Spinal cord (tissue), 10 donors: ENCODE measurements around the gene EIF4A3. TPM values are rescaled to one million over a fixed set of nuclear protein-coding genes. Genes with fewer than 3 reads are reported as not detected.
A peak's percentile ranks its signal among the peaks of the same experiment; 100 is the strongest.

ENCODE experiments used
- DNase-seq, 6 donors: peaks; one replicate each; pipeline versions ENCODE4 v3.0.0 to v3.0.0-alpha.2; 2013 to 2015; ENCODE audit warnings: low spot score in 6 of 6, low read depth in 4 of 6
- H3K27ac ChIP-seq: one replicate; pipeline ENCODE4 v1.5.1; 2013; ENCODE audit warnings: low read depth, low read length, control low read depth
- H3K27me3 ChIP-seq: one replicate; pipeline ENCODE4 v1.6.1; 2013; ENCODE audit warnings: low read length; ENCODE audit not compliant: control insufficient read depth, insufficient read depth
- H3K36me3 ChIP-seq: one replicate; pipeline ENCODE4 v1.6.1; 2013; ENCODE audit warnings: low read length; ENCODE audit not compliant: control insufficient read depth, insufficient read depth
- H3K4me1 ChIP-seq: one replicate; pipeline ENCODE4 v1.6.1; 2013; ENCODE audit warnings: low read length; ENCODE audit not compliant: control insufficient read depth, insufficient read depth
- H3K4me3 ChIP-seq: one replicate; pipeline ENCODE4 v1.5.1; 2013; ENCODE audit warnings: low read depth, low read length, control low read depth
- H3K9me3 ChIP-seq: one replicate; pipeline ENCODE4 v1.6.1; 2013; ENCODE audit warnings: low read length; ENCODE audit not compliant: control insufficient read depth, insufficient read depth
- WGBS: methylation state at CpG from one replicate; pipeline ENCODE4 v1.1.5; 2013; ENCODE audit warnings: missing lambda C conversion rate; ENCODE audit not compliant: insufficient coverage; 5-methylcytosine and 5-hydroxymethylcytosine counted together
- polyA plus RNA-seq, 2 donors: library from polyadenylated mRNA; unstranded; fragments of 120-200 nt; gene quantifications; one replicate each; pipeline ENCODE4 v1.2.1, GENCODE V29; 2013; ENCODE audit not compliant: insufficient read length in 2 of 2
- total RNA-seq, 2 donors: library from RNA; depleted of rRNA in 1 of 2; stranded (reverse); fragments of 120-200 nt in 1 of 2; fragments of >200 nt in 1 of 2; gene quantifications; one replicate each; pipeline versions ENCODE4 v1.2.3 to v1.2.4, GENCODE V29; 2013 to 2014
- donor health status: healthy.

The EIF4A3 gene
- total and polyA plus RNA-seq, 4 donors, result 63.4 to 107 (median 97.9) TPM

GRCh38 chr17:80145076-80146075, 1.6 kb downstream of the EIF4A3 start:
- H3K27me3 ChIP-seq, result no peaks in the 10 kb centered on the region
- no peak for DNase-seq
- H3K4me1 ChIP-seq, result peaks cover 22% of the 10 kb centered on the region
- no peaks in the 10 kb centered on the region for H3K9me3 ChIP-seq
- H3K36me3 ChIP-seq, result peaks cover 29% of the 10 kb centered on the region
- peak overlapping the region; percentile 66 for H3K4me3 ChIP-seq
- WGBS, result 21% methylated on average over 5 of the region's 10 CpGs
- H3K27ac ChIP-seq, result no peak overlapping the region

GRCh38 chr17:80142929-80143328, 4.0 kb downstream of the EIF4A3 start:
- H3K36me3 ChIP-seq, result peaks cover 50% of the 10 kb centered on the region
- H3K9me3 ChIP-seq, result no peaks in the 10 kb centered on the region
- DNase-seq, result no peak
- H3K27ac ChIP-seq, result no peak overlapping the region
- no peak overlapping the region for H3K4me3 ChIP-seq
- WGBS, result 90% methylated on average over 2 of the region's 6 CpGs
- no peaks in the 10 kb centered on the region for H3K27me3 ChIP-seq
- peaks cover 13% of the 10 kb centered on the region for H3K4me1 ChIP-seq

GRCh38 chr17:80141463-80142165, 5.3 kb downstream of the EIF4A3 start:
- Histone ChIP-seq H3K4me1 (peaks cover 9% of the 10 kb centered on the region), H3K9me3 (no peaks in the 10 kb centered on the region), H3K4me3 (no peak overlapping the region), H3K27me3 (no peaks in the 10 kb centered on the region), H3K27ac (no peak overlapping the region), H3K36me3 (peaks cover 60% of the 10 kb centered on the region)
- no peak for DNase-seq
- 100% methylated on average over 1 of the region's 7 CpGs for WGBS

- no peaks in the 10 kb centered on the region for H3K27me3 ChIP-seq
- no peaks in the 10 kb centered on the region for H3K9me3 ChIP-seq
- 95% methylated on average over 12 of the region's 18 CpGs for WGBS
- H3K36me3 ChIP-seq, result peaks cover 81% of the 10 kb centered on the region
- no peak overlapping the region for H3K4me3 ChIP-seq
- no peak for DNase-seq
- H3K27ac ChIP-seq, result no peak overlapping the region
- no peaks in the 10 kb centered on the region for H3K4me1 ChIP-seq
These were observed 8.0 kb downstream of the EIF4A3 start for GRCh38 chr17:80138856-80139426.

- Histone ChIP-seq H3K4me3 (no peak overlapping the region), H3K9me3 (no peaks in the 10 kb centered on the region), H3K27ac (no peak overlapping the region), H3K36me3 (peaks cover 75% of the 10 kb centered on the region), H3K27me3 (no peaks in the 10 kb centered on the region), H3K4me1 (no peaks in the 10 kb centered on the region)
- no peak for DNase-seq
- WGBS, result 94% methylated on average over 8 of the region's 9 CpGs
These were observed 9.8 kb downstream of the EIF4A3 start for GRCh38 chr17:80137131-80137530.

GRCh38 chr17:80133626-80133970, 13.3 kb downstream of the EIF4A3 start:
- no peaks in the 10 kb centered on the region for H3K9me3 ChIP-seq
- H3K27me3 ChIP-seq, result no peaks in the 10 kb centered on the region
- no peak overlapping the region for H3K27ac ChIP-seq
- H3K4me3 ChIP-seq, result no peak overlapping the region
- WGBS, result 98% methylated on average over 6 of the region's 6 CpGs
- H3K36me3 ChIP-seq, result peaks cover 47% of the 10 kb centered on the region
- no peak for DNase-seq
- no peaks in the 10 kb centered on the region for H3K4me1 ChIP-seq

DNA sequence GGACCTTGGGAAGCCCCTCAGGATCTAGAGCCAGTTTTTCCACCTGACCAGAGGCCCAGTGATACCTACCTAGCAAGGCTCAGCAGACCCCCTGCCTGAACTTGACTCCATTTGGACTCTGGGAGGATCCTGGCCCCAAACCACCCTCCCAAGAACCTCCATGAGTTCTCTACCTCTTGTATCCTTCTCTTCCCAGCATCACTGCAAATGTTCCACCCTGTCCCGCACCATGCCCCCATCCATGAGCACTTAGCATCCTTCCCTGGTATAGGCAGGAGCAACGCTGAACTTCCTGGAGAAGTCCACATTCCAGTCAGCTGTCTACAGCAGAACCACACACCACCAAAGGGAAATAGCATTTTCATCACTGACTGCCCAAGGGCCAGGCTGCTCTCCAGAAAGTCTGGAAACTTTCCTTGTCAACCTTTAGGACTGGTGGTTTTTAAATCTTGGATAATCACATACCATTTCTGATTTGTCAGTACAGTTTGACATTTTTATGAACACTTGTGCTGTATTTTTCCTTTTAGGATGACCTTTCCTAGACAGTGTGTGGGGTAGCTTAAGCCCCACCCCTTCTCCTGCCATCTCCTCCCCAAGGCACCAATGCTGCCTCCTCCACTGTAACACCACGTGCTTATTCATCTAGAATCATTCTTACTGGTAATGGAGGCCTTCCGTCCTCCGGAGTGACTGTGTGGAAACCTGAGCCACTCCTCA, 13.9 kb downstream of the EIF4A3 start:
- no peaks in the 10 kb centered on the region for H3K27me3 ChIP-seq
- no peak overlapping the region for H3K4me3 ChIP-seq
- 93% methylated on average over 5 of the region's 5 CpGs for WGBS
- DNase-seq, result no peak
- H3K27ac ChIP-seq, result no peak overlapping the region
- H3K4me1 ChIP-seq, result no peaks in the 10 kb centered on the region
- peaks cover 42% of the 10 kb centered on the region for H3K36me3 ChIP-seq
- H3K9me3 ChIP-seq, result no peaks in the 10 kb centered on the region

- no peak overlapping the region for H3K4me3 ChIP-seq
- H3K27ac ChIP-seq, result no peak overlapping the region
- H3K4me1 ChIP-seq, result no peaks in the 10 kb centered on the region
- H3K27me3 ChIP-seq, result no peaks in the 10 kb centered on the region
- peaks cover 26% of the 10 kb centered on the region for H3K36me3 ChIP-seq
- H3K9me3 ChIP-seq, result no peaks in the 10 kb centered on the region
- WGBS, result 75% methylated on average over 2 of the region's 3 CpGs
- DNase-seq, result no peak
These were observed 15.9 kb downstream of the EIF4A3 start for GRCh38 chr17:80130992-80131391.

DNA sequence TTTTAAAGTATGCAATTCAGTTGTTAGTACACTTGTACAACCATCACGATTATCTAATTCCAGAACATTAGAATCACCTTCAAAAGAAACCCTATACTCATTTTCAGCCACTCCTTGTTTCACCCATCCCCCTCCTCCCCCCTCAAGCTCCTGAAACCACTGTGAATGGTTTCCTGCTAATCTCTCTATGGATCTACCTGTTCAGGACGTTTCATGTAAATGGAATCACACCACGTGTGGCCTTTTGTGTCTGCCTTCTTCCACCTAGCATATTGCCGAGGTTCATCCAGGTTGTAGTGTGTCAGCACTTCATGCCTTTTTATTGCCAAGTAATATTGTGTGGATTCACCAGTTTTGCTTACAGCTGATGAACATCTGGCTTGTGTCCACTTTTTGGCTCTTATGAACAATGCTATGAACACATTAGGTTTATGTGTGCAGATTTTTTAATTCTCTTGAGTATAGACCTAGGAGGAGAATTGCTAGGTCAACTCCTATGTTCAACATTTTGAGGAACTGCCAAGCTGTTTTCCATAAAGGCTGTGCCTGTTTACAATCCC, 17.8 kb downstream of the EIF4A3 start:
- Histone ChIP-seq H3K27me3 (no peaks in the 10 kb centered on the region), H3K36me3 (peaks cover 11% of the 10 kb centered on the region), H3K9me3 (no peaks in the 10 kb centered on the region), H3K4me3 (no peak overlapping the region), H3K4me1 (peaks cover 4% of the 10 kb centered on the region), H3K27ac (no peak overlapping the region)
- WGBS, result 44% methylated on average over 3 of the region's 4 CpGs
- peak in 1 of 6 donors; percentile 13 for DNase-seq
